Measurements from ENCODE around the gene SUFU. TPM values are rescaled to one million over a fixed set of nuclear protein-coding genes. Genes with fewer than 3 reads are reported as not detected.

SUFU gene
- total and polyA plus RNA-seq, 2 of the 13 experiments (the other 11 are each of a cell fraction or from before 2014, with no cell fraction given), result 2.9 to 5.5 TPM

- no peak for TF ChIP-seq CBX1 (IDR thresholded peaks at IDR 0.05; ENCODE audit: low read depth)
- no peak for TF ChIP-seq ZNF879 (CRISPR knock-in tag; IDR thresholded peaks at IDR 0.05)
Observed at GRCh38 chr10:102455893-102456471, 47.8 kb upstream of the SUFU start (continued).

- Histone ChIP-seq H3K79me2 (ENCODE audit: insufficient read depth, low read length) (no peaks in the 10 kb centered on the region), H2AFZ (ENCODE audit: low read length) (no peak overlapping the region), H3K27ac (ENCODE audit: extremely low read length, insufficient read depth, low read length) (no peak overlapping the region), H3K4me2 (ENCODE audit: low read depth, low read length) (no peak overlapping the region), H3K4me1 (ENCODE audit: insufficient read depth, low read length) (peaks cover 47% of the 10 kb centered on the region), H3K36me3 (replicated peaks in 1 of 2; ENCODE audit: control insufficient read depth in 1 of 2, insufficient read depth in 2 of 2, low read length in 2 of 2) (peaks cover 1 to 2% of the 10 kb centered on the region in 2 experiments; a peak in 2 of 5 replicates), H4K20me1 (ENCODE audit: insufficient read depth, low read length) (no peaks in the 10 kb centered on the region), H3K9ac (ENCODE audit: insufficient read depth, low read depth, low read length) (no peak overlapping the region), H3K9me3 (ENCODE audit: low read length) (no peaks in the 10 kb centered on the region), H3K27me3 (ENCODE audit: control insufficient read depth in 1 of 2, insufficient read depth in 2 of 2, low read length in 2 of 2) (no peaks in the 10 kb centered on the region), H3K4me3 (replicated peaks in 1 of 3; ENCODE audit: insufficient read depth in 1 of 3, low read depth in 2 of 3, low read length in 3 of 3) (no peak overlapping the region)
- WGBS (ENCODE audit: low lambda C conversion rate), result 93% methylated on average over 9 of the region's 9 CpGs
- ATAC-seq, result no peak
- ChIA-PET POLR2A (interaction anchor here (1.9 kb wide), 1 partner anchor 7 kb away, joined by 8 read pairs; no protein-coding TSS in a partner anchor), CTCF (ENCODE audit: low intra/inter-chr PET ratio, low total read pairs) (no interaction called here)
- no TSS peak for BruUV-seq (replicated peaks)
- in situ Hi-C loops (cut with HindIII; ENCODE audit: extremely low pct_ligation_motif_present, low pct_unique_long_range_greater_than_20kb) (no loop called here), intact Hi-C loops (cut with micrococcal nuclease; ENCODE audit: unreplicated experiment) (no loop called here)
- FAIRE-seq, result no peak
- TF ChIP-seq, protein P1, sequence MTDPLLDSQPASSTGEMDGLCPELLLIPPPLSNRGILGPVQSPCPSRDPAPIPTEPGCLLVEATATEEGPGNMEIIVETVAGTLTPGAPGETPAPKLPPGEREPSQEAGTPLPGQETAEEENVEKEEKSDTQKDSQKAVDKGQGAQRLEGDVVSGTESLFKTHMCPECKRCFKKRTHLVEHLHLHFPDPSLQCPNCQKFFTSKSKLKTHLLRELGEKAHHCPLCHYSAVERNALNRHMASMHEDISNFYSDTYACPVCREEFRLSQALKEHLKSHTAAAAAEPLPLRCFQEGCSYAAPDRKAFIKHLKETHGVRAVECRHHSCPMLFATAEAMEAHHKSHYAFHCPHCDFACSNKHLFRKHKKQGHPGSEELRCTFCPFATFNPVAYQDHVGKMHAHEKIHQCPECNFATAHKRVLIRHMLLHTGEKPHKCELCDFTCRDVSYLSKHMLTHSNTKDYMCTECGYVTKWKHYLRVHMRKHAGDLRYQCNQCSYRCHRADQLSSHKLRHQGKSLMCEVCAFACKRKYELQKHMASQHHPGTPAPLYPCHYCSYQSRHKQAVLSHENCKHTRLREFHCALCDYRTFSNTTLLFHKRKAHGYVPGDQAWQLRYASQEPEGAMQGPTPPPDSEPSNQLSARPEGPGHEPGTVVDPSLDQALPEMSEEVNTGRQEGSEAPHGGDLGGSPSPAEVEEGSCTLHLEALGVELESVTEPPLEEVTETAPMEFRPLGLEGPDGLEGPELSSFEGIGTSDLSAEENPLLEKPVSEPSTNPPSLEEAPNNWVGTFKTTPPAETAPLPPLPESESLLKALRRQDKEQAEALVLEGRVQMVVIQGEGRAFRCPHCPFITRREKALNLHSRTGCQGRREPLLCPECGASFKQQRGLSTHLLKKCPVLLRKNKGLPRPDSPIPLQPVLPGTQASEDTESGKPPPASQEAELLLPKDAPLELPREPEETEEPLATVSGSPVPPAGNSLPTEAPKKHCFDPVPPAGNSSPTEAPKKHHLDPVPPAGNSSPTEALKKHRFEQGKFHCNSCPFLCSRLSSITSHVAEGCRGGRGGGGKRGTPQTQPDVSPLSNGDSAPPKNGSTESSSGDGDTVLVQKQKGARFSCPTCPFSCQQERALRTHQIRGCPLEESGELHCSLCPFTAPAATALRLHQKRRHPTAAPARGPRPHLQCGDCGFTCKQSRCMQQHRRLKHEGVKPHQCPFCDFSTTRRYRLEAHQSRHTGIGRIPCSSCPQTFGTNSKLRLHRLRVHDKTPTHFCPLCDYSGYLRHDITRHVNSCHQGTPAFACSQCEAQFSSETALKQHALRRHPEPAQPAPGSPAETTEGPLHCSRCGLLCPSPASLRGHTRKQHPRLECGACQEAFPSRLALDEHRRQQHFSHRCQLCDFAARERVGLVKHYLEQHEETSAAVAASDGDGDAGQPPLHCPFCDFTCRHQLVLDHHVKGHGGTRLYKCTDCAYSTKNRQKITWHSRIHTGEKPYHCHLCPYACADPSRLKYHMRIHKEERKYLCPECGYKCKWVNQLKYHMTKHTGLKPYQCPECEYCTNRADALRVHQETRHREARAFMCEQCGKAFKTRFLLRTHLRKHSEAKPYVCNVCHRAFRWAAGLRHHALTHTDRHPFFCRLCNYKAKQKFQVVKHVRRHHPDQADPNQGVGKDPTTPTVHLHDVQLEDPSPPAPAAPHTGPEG (CRISPR knock-in tag; IDR thresholded peaks at IDR 0.05), result no peak
- TF ChIP-seq, protein P2, sequence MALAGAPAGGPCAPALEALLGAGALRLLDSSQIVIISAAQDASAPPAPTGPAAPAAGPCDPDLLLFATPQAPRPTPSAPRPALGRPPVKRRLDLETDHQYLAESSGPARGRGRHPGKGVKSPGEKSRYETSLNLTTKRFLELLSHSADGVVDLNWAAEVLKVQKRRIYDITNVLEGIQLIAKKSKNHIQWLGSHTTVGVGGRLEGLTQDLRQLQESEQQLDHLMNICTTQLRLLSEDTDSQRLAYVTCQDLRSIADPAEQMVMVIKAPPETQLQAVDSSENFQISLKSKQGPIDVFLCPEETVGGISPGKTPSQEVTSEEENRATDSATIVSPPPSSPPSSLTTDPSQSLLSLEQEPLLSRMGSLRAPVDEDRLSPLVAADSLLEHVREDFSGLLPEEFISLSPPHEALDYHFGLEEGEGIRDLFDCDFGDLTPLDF (CRISPR knock-in tag; IDR thresholded peaks at IDR 0.05), result no peak
- no peak for DNase-seq (ENCODE audit: low spot score)
Observed at GRCh38 chr10:102457591-102458150, 46.1 kb upstream of the SUFU start.

Data from HepG2 (cell line).